WTC11 (cell line): ENCODE measurements around the gene PAM.

Source experiments
- ATF1 ChIP-seq: sonication (generic); formaldehyde crosslinking; IDR thresholded peaks from 2 replicates; pipeline ENCODE4 v1.8.1; 2023; ENCODE audit warnings: mild to moderate bottlenecking, moderate library complexity, missing genetic modification reagents
- ETV6 ChIP-seq: sonication (generic); formaldehyde crosslinking; IDR thresholded peaks from 2 replicates; pipeline ENCODE4 v1.8.1; 2022; ENCODE audit warnings: mild to moderate bottlenecking, missing genetic modification reagents
- FOXP1 ChIP-seq: sonication (generic); formaldehyde crosslinking; IDR thresholded peaks from 2 replicates; pipeline ENCODE4 v1.8.0; 2022; ENCODE audit warnings: missing genetic modification reagents, mild to moderate bottlenecking, moderate library complexity, borderline replicate concordance
- GTF2I ChIP-seq: fragments of 250-450 bp; sonication (Bioruptor Pico); conservative IDR thresholded peaks from 2 replicates; pipeline ENCODE4 v1.4.0; 2021; ENCODE audit warnings: mild to moderate bottlenecking
- ZNF121 ChIP-seq: sonication (generic); formaldehyde crosslinking; IDR thresholded peaks from 2 replicates; pipeline ENCODE4 v1.8.0; 2023; ENCODE audit warnings: missing genetic modification reagents
- ZNF232 ChIP-seq: sonication (generic); formaldehyde crosslinking; IDR thresholded peaks from 2 replicates; pipeline ENCODE4 v1.8.0; 2022; ENCODE audit warnings: mild to moderate bottlenecking, missing genetic modification reagents
- ZNF423 ChIP-seq: fragments of 250-450 bp; sonication (Bioruptor Pico); IDR thresholded peaks from 2 replicates; pipeline ENCODE4 v2.1.2; 2022; ENCODE audit warnings: mild to moderate bottlenecking, moderate library complexity
- TF ChIP-seq, protein P1 (sequence below): fragments of 250-450 bp; sonication (Bioruptor Pico); IDR thresholded peaks from 2 replicates; pipeline ENCODE4 v1.9.0; 2021; ENCODE audit warnings: mild to moderate bottlenecking, borderline replicate concordance
- TF ChIP-seq, protein P2 (sequence below): fragments of 200-600 bp; IDR thresholded peaks from 2 replicates; pipeline ENCODE4 v1.8.0; 2022; ENCODE audit warnings: antibody characterized with exemption
- TF ChIP-seq, protein P3 (sequence below): sonication (generic); formaldehyde crosslinking; IDR thresholded peaks from 2 replicates; pipeline ENCODE4 v1.8.1; 2022; ENCODE audit warnings: low read depth, missing genetic modification reagents, borderline replicate concordance

DNA sequence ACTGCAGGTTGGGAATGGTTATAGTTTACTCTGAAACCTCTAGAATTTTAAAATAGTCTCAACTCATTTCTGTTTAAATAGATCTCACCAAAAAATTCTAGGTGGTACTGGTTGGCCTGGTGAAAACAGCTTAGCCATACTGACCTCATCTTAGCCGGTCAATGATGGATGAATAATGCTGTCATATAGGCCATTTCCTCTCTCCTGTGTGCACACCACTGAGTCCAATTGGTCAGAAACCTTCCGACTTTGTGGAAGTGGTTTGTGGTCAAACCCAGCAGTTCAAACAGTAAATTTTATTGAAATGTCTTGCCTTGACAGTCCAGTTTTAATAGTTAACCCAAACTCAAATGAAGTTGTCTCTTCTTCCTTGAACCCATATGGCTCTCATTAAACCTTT is 266.2 kb downstream of the PAM start:
- TF ChIP-seq FOXP1 (CRISPR knock-in tag) (no peak), ETV6 (CRISPR knock-in tag) (no peak), GTF2I (CRISPR knock-in tag) (no peak), ATF1 (no peak), ZNF121 (CRISPR knock-in tag) (no peak), ZNF232 (CRISPR knock-in tag) (no peak), ZNF423 (CRISPR knock-in tag) (no peak)
- TF ChIP-seq, protein P1, sequence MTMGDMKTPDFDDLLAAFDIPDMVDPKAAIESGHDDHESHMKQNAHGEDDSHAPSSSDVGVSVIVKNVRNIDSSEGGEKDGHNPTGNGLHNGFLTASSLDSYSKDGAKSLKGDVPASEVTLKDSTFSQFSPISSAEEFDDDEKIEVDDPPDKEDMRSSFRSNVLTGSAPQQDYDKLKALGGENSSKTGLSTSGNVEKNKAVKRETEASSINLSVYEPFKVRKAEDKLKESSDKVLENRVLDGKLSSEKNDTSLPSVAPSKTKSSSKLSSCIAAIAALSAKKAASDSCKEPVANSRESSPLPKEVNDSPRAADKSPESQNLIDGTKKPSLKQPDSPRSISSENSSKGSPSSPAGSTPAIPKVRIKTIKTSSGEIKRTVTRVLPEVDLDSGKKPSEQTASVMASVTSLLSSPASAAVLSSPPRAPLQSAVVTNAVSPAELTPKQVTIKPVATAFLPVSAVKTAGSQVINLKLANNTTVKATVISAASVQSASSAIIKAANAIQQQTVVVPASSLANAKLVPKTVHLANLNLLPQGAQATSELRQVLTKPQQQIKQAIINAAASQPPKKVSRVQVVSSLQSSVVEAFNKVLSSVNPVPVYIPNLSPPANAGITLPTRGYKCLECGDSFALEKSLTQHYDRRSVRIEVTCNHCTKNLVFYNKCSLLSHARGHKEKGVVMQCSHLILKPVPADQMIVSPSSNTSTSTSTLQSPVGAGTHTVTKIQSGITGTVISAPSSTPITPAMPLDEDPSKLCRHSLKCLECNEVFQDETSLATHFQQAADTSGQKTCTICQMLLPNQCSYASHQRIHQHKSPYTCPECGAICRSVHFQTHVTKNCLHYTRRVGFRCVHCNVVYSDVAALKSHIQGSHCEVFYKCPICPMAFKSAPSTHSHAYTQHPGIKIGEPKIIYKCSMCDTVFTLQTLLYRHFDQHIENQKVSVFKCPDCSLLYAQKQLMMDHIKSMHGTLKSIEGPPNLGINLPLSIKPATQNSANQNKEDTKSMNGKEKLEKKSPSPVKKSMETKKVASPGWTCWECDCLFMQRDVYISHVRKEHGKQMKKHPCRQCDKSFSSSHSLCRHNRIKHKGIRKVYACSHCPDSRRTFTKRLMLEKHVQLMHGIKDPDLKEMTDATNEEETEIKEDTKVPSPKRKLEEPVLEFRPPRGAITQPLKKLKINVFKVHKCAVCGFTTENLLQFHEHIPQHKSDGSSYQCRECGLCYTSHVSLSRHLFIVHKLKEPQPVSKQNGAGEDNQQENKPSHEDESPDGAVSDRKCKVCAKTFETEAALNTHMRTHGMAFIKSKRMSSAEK (CRISPR knock-in tag) = no peak
- TF ChIP-seq, protein P2, sequence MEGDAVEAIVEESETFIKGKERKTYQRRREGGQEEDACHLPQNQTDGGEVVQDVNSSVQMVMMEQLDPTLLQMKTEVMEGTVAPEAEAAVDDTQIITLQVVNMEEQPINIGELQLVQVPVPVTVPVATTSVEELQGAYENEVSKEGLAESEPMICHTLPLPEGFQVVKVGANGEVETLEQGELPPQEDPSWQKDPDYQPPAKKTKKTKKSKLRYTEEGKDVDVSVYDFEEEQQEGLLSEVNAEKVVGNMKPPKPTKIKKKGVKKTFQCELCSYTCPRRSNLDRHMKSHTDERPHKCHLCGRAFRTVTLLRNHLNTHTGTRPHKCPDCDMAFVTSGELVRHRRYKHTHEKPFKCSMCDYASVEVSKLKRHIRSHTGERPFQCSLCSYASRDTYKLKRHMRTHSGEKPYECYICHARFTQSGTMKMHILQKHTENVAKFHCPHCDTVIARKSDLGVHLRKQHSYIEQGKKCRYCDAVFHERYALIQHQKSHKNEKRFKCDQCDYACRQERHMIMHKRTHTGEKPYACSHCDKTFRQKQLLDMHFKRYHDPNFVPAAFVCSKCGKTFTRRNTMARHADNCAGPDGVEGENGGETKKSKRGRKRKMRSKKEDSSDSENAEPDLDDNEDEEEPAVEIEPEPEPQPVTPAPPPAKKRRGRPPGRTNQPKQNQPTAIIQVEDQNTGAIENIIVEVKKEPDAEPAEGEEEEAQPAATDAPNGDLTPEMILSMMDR = no peak
- TF ChIP-seq, protein P3, sequence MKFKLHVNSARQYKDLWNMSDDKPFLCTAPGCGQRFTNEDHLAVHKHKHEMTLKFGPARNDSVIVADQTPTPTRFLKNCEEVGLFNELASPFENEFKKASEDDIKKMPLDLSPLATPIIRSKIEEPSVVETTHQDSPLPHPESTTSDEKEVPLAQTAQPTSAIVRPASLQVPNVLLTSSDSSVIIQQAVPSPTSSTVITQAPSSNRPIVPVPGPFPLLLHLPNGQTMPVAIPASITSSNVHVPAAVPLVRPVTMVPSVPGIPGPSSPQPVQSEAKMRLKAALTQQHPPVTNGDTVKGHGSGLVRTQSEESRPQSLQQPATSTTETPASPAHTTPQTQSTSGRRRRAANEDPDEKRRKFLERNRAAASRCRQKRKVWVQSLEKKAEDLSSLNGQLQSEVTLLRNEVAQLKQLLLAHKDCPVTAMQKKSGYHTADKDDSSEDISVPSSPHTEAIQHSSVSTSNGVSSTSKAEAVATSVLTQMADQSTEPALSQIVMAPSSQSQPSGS (CRISPR knock-in tag) = no peak
